Suprapubic skin (tissue), 4 donors: ENCODE results near the gene INSIG1.

Experiments
- EP300 ChIP-seq: sonication (generic); formaldehyde crosslinking; IDR thresholded peaks from one replicate; pipeline ENCODE4 v1.6.1; 2017; ENCODE audit warnings: antibody characterized with exemption
- POLR2A ChIP-seq, 2 donors: fragments of 450-650 bp; IDR thresholded peaks; one replicate each; pipeline ENCODE4 v1.6.1; 2017; ENCODE audit warnings: antibody characterized with exemption in 2 of 2, mild to moderate bottlenecking in 2 of 2, moderate library complexity in 2 of 2
- POLR2AphosphoS5 ChIP-seq, 3 donors: sonication (generic); formaldehyde crosslinking; IDR thresholded peaks; one replicate each; pipeline ENCODE4 v1.6.1; 2017; ENCODE audit warnings: antibody characterized with exemption in 3 of 3
- TF ChIP-seq, protein P1 (sequence below), 2 donors: fragments of 200-600 bp in 1 of 2; fragments of 450-650 bp in 1 of 2; sonication (generic) in 1 of 2; IDR thresholded peaks; one replicate each; pipeline ENCODE4 v1.5.1; 2016 to 2019; ENCODE audit warnings: antibody characterized with exemption in 2 of 2, mild to moderate bottlenecking in 1 of 2, moderate library complexity in 1 of 2

DNA sequence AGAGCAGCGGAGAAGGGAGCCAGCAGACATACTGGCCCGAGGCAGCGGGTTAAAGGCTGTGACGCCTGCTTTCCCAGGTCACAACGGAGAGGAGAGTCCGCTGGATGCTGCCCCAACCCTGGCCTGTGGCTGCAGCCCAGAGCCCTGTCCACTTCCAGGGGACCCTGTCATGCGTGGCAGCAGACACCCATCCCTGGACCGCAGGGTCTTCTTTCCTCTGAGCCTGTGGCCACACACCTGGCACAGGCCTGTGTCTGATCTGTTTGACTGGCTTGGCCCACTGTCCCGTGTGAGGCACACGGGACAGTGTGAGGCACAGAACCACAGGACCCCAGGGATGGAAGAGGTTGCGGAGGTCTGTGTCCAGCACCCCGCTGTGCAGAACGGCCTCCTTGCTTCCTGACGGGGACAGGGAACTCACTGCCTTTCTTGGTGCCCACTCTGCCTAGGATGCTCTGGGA lies 42.4 kb downstream of the INSIG1 start:
- TF ChIP-seq POLR2A (IDR thresholded peaks at IDR 0.05) (no peak), EP300 (no peak), POLR2AphosphoS5 (IDR thresholded peaks at IDR 0.05) (no peak)
- TF ChIP-seq, protein P1, sequence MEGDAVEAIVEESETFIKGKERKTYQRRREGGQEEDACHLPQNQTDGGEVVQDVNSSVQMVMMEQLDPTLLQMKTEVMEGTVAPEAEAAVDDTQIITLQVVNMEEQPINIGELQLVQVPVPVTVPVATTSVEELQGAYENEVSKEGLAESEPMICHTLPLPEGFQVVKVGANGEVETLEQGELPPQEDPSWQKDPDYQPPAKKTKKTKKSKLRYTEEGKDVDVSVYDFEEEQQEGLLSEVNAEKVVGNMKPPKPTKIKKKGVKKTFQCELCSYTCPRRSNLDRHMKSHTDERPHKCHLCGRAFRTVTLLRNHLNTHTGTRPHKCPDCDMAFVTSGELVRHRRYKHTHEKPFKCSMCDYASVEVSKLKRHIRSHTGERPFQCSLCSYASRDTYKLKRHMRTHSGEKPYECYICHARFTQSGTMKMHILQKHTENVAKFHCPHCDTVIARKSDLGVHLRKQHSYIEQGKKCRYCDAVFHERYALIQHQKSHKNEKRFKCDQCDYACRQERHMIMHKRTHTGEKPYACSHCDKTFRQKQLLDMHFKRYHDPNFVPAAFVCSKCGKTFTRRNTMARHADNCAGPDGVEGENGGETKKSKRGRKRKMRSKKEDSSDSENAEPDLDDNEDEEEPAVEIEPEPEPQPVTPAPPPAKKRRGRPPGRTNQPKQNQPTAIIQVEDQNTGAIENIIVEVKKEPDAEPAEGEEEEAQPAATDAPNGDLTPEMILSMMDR (IDR thresholded peaks at IDR 0.05) = no peak
